Neural cell (in vitro differentiated cells): ENCODE data around the gene AARS1. TPM values are rescaled to one million over a fixed set of nuclear protein-coding genes. Genes with fewer than 3 reads are reported as not detected.
"Not testable (repeated sequence)": the region's sequence is repeated elsewhere in the genome, so short reads cannot be mapped to it uniquely, and the experiment has no call there.

Source experiments
- H2AFZ ChIP-seq: fragments of 200-600, 300-800 bp; sonication (generic), shearing (Covaris generic); 2 replicates; pipeline ENCODE4 v1.6.0; 2014; ENCODE audit warnings: low read depth, mild to moderate bottlenecking, antibody characterized with exemption, low read length, moderate library complexity
- H3F3A ChIP-seq: fragments of 200-600 bp; shearing (Covaris generic); 2 replicates; pipeline ENCODE4 v1.6.1; 2016; ENCODE audit warnings: mild to moderate bottlenecking, moderate library complexity, mixed read lengths, antibody characterized with exemption, low read length; ENCODE audit not compliant: insufficient read depth, poor library complexity, severe bottlenecking
- H3K27ac ChIP-seq: fragments of 200-600, 300-800 bp; sonication (generic), shearing (Covaris generic); 2 replicates; pipeline ENCODE4 v1.5.1; 2014; ENCODE audit warnings: mild to moderate bottlenecking, low read length, moderate library complexity
- H3K27me3 ChIP-seq: fragments of 300-800, 200-600 bp; sonication (generic), shearing (Covaris generic); 2 replicates; pipeline ENCODE4 v1.6.0; 2014; ENCODE audit warnings: mild to moderate bottlenecking, low read depth, low read length, moderate library complexity; ENCODE audit not compliant: insufficient read depth
- H3K36me3 ChIP-seq: fragments of 300-800, 200-600 bp; sonication (generic), shearing (Covaris generic); 2 replicates; pipeline ENCODE4 v1.5.1; 2014; ENCODE audit warnings: mild to moderate bottlenecking, antibody characterized with exemption, low read length, moderate library complexity; ENCODE audit not compliant: insufficient read depth
- H3K4me2 ChIP-seq: fragments of 300-800, 200-600 bp; sonication (generic), shearing (Covaris generic); 2 replicates; pipeline ENCODE4 v1.6.0; 2014; ENCODE audit warnings: mild to moderate bottlenecking, low read length
- H3K4me3 ChIP-seq: fragments of 300-800, 200-600 bp; sonication (generic), shearing (Covaris generic); 2 replicates; pipeline ENCODE4 v1.5.1; 2014; ENCODE audit warnings: mild to moderate bottlenecking, low read length, moderate library complexity
- H3K79me2 ChIP-seq: fragments of 200-600 bp; shearing (Covaris generic); replicated peaks from 2 replicates; pipeline ENCODE4 v1.6.0; 2014; ENCODE audit warnings: mild to moderate bottlenecking, low read length, moderate library complexity; ENCODE audit not compliant: insufficient read depth
- H3K9ac ChIP-seq: fragments of 300-800, 200-600 bp; sonication (generic), shearing (Covaris generic); 2 replicates; pipeline ENCODE4 v1.6.1; 2016; ENCODE audit warnings: mild to moderate bottlenecking, low read length, mixed read lengths
- H3K9me2 ChIP-seq: fragments of 200-600 bp; shearing (Covaris generic); 2 replicates; pipeline ENCODE4 v1.6.1; 2016; ENCODE audit warnings: mild to moderate bottlenecking, low read length, mixed read lengths; ENCODE audit not compliant: insufficient read depth
- H3K9me3 ChIP-seq: fragments of 200-600, 300-800 bp; sonication (generic), shearing (Covaris generic); 2 replicates; pipeline ENCODE4 v1.6.1; 2016; ENCODE audit warnings: mild to moderate bottlenecking, mixed run types, low read length, moderate library complexity, mixed read lengths
- H4K20me1 ChIP-seq: fragments of 200-600 bp; shearing (Covaris generic); 2 replicates; pipeline ENCODE4 v1.6.1; 2016; ENCODE audit warnings: mild to moderate bottlenecking, mixed run types; ENCODE audit not compliant: insufficient read depth
- polyA plus RNA-seq: library from polyadenylated mRNA; depleted of rRNA; stranded (reverse); fragments of >200 nt; gene quantifications from 2 replicates; pipeline ENCODE4 v1.2.3, GENCODE V29; 2014

The AARS1 gene
- polyA plus RNA-seq, 1 donor from 2014 or later, result 33.7 TPM

DNA sequence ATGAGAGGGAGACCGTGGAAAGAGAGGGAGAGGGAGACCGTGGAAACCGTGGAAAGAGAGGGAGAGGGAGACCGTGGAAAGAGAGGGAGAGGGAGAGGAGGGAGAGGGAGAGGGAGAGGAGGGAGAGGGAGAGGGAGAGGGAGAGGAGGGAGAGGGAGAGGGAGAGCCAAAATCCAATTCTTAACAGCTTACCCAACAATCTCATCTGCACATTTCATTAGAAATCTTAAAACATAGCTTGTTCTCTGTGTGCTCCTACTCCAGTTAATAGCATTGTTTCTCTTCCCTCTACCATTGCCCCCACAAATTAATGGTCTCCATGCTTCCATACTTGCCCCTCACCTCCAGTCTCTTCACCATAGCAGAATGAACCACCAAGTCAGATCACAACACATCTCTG, 63.9 kb downstream of the AARS1 start:
- H3K36me3 ChIP-seq, H3K9ac ChIP-seq, H4K20me1 ChIP-seq, H3K27me3 ChIP-seq, H3K4me3 ChIP-seq, H3F3A ChIP-seq, H3K9me2 ChIP-seq, H3K9me3 ChIP-seq, H3K79me2 ChIP-seq, H3K4me2 ChIP-seq, H3K27ac ChIP-seq, H2AFZ ChIP-seq: not testable (repeated sequence)

DNA sequence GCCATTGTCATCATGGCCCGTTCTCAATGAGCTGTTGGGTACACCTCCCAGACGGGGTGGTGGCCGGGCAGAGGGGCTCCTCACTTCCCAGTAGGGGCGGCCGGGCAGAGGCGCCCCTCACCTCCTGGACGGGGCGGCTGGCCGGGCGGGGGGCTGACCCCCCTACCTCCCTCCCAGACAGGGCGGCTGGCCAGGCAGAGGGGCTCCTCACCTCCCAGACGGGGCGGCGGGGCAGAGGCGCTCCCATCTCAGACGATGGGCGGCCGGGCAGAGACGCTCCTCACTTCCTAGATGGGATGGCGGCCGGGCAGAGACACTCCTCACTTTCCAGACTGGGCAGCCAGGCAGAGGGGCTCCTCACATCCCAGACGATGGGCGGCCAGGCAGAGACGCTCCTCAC, 64.7 kb downstream of the AARS1 start:
- not testable (repeated sequence) for H3K4me3 ChIP-seq, H3K27me3 ChIP-seq, H3K79me2 ChIP-seq, H3K9me3 ChIP-seq, H3K9me2 ChIP-seq, H2AFZ ChIP-seq, H4K20me1 ChIP-seq, H3K4me2 ChIP-seq, H3F3A ChIP-seq, H3K36me3 ChIP-seq, H3K9ac ChIP-seq, H3K27ac ChIP-seq

DNA sequence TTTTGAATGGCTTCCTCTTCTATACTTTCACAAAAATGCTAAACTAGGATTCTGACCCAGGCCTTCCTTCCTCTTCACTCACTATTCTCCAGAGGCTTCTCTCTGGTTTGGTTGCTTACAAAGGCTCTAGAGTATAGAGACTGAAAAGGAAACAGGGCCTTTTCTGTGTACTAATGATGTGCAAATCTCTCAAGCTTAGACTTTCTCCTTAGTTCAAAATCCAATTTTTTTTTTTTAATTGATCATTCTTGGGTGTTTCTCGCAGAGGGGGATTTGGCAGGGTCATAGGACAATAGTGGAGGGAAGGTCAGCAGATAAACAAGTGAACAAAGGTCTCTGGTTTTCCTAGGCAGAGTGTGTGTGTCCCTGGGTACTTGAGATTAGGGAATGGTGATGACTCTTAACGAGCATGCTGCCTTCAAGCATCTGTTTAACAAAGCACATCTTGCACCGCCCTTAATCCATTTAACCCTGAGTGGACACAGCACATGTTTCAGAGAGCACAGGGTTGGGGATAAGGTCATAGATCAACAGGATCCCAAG, 65.3 kb downstream of the AARS1 start:
- not testable (repeated sequence) for H3K9ac ChIP-seq, H3K79me2 ChIP-seq, H4K20me1 ChIP-seq, H3K9me3 ChIP-seq, H3K9me2 ChIP-seq, H3K27ac ChIP-seq, H3K36me3 ChIP-seq, H3F3A ChIP-seq, H3K4me2 ChIP-seq, H2AFZ ChIP-seq, H3K27me3 ChIP-seq, H3K4me3 ChIP-seq

DNA sequence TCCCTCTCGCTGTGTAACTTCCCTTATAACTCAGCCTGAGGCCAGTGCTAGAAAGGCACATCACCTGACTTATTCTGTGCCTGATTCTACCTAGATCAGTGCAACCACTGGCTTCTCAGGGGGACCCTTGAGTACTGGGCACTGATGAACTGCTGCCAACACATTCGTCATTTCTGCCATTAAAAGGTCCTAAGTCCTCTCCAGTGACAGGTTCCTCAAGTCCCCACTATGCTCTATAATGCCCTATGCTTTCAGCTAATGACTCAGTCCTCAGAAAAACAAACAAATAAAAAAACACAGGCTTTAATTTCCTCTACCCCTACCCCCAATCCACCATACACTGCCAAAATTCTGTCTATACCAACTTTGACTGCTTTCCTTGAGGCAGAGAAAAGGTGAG, 66.1 kb downstream of the AARS1 start:
- not testable (repeated sequence) for H2AFZ ChIP-seq, H3K9me2 ChIP-seq, H3K9ac ChIP-seq, H3K27ac ChIP-seq, H3K79me2 ChIP-seq, H4K20me1 ChIP-seq, H3K4me2 ChIP-seq, H3K27me3 ChIP-seq, H3K9me3 ChIP-seq, H3K4me3 ChIP-seq, H3F3A ChIP-seq, H3K36me3 ChIP-seq

DNA sequence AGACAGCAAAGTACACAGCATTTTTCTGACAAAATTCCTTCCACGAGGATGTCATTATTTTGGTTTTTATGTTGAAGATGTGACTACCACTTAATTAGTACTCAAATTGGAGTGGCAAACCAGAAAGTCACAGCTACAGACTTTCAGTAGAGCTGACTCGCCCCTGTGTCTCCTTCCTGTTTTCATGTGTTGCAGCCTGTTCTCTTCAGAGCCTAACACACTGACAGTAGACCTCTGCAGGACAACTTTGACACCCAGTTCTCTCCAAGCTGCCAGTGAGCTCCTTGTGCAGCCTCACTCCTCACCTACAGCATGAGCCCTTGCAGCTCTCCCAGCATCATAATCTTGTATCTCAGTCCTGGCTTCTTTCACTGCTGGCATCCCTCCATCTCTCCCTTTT, 66.7 kb downstream of the AARS1 start:
- not testable (repeated sequence) for H3F3A ChIP-seq, H3K27ac ChIP-seq, H3K9ac ChIP-seq, H4K20me1 ChIP-seq, H3K9me3 ChIP-seq, H2AFZ ChIP-seq, H3K4me3 ChIP-seq, H3K4me2 ChIP-seq, H3K27me3 ChIP-seq, H3K9me2 ChIP-seq, H3K79me2 ChIP-seq, H3K36me3 ChIP-seq

DNA sequence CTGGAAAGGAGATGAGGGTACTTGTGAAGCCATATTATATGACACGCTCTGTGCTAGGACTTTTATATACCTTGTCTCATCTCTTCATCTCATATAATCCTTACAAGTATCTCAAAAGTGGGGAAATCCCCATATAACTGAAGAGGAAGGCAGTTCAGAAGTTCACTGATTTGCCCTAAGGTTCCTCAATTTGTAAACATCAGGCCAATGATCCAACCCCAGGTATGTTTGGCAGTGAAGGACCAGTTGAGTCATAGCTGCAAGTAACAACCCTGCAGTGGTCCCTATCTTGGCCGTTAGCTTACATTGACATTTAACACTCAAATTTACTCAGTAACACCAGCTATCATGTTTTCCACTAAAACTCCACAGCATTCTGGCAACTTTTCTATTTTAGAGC, 70.7 kb downstream of the AARS1 start:
- H3K4me3 ChIP-seq, H3K4me2 ChIP-seq, H3K27me3 ChIP-seq, H3K27ac ChIP-seq, H2AFZ ChIP-seq, H3K9ac ChIP-seq, H3K9me3 ChIP-seq, H3F3A ChIP-seq, H3K79me2 ChIP-seq, H4K20me1 ChIP-seq, H3K9me2 ChIP-seq, H3K36me3 ChIP-seq: not testable (repeated sequence)

DNA sequence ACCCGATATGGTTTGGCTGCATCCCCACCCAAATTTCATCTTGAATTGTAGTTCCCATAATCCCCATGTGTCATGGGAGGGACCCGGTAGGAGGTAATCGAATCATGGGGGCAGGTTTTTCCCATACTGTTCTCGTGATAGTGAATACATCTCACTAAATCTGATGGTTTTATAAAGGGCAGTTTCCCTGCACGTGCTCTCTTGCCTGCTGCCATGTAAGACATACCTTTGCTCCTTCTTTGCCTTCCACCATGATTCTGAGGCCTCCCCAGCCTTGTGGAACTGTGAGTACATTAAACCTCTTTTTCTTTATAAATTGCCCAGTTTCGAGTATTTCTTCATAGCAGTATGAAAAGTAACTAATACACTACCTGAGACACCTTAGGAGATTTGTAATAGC, 82.9 kb downstream of the AARS1 start:
- not testable (repeated sequence) for H3K27me3 ChIP-seq, H3K79me2 ChIP-seq, H4K20me1 ChIP-seq, H3K36me3 ChIP-seq, H3K27ac ChIP-seq, H2AFZ ChIP-seq, H3K9ac ChIP-seq, H3K9me3 ChIP-seq, H3K4me2 ChIP-seq, H3K9me2 ChIP-seq, H3F3A ChIP-seq, H3K4me3 ChIP-seq

DNA sequence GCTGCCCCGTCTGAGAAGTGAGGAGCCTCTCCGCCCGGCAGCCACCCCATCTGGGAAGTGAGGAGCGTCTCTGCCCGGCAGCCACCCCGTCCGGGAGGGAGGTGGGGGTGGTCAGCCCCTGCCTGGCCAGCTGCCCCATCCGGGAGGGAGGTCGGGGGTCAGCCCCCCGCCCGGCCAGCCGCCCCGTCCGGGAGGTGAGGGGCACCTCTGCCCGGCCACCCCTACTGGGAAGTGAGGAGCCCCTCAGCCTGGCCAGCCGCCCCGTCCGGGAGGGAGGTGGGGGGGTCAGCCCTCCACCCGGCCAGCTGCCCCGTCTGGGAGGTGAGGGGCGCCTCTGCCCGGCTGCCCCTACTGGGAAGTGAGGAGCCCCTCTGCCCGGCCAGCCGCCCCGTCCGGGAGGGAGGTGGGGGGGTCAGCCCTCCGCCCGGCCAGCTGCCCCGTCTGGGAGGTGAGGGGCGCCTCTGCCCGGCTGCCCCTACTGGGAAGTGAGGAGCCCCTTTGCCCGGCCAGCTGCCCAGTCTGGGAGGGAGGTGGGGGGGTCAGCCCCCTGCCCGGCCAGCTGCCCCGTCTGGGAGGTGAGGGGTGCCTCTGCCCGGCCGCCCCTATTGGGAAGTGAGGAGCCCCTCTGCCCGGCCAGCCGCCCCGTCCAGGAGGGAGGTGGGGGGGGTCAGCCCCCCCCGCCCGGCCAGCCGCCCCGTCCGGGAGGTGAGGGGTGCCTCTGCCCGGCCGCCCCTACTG, 84.5 kb downstream of the AARS1 start:
- not testable (repeated sequence) for H3K9ac ChIP-seq

More for the DNA sequence above, 84.5 kb downstream of the AARS1 start:
- not testable (repeated sequence) for H4K20me1 ChIP-seq, H3K36me3 ChIP-seq, H3K9me3 ChIP-seq, H3K79me2 ChIP-seq, H2AFZ ChIP-seq, H3K27me3 ChIP-seq, H3K27ac ChIP-seq, H3K4me2 ChIP-seq, H3K4me3 ChIP-seq, H3K9me2 ChIP-seq, H3F3A ChIP-seq
